ENCODE results near the gene ASNS.
A peak's percentile ranks its signal among the peaks of the same experiment; 100 is the strongest.
"Not testable (repeated sequence)": the region's sequence is repeated elsewhere in the genome, so short reads cannot be mapped to it uniquely, and the experiment has no call there.

Gene ASNS, protein sequence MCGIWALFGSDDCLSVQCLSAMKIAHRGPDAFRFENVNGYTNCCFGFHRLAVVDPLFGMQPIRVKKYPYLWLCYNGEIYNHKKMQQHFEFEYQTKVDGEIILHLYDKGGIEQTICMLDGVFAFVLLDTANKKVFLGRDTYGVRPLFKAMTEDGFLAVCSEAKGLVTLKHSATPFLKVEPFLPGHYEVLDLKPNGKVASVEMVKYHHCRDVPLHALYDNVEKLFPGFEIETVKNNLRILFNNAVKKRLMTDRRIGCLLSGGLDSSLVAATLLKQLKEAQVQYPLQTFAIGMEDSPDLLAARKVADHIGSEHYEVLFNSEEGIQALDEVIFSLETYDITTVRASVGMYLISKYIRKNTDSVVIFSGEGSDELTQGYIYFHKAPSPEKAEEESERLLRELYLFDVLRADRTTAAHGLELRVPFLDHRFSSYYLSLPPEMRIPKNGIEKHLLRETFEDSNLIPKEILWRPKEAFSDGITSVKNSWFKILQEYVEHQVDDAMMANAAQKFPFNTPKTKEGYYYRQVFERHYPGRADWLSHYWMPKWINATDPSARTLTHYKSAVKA

DNA sequence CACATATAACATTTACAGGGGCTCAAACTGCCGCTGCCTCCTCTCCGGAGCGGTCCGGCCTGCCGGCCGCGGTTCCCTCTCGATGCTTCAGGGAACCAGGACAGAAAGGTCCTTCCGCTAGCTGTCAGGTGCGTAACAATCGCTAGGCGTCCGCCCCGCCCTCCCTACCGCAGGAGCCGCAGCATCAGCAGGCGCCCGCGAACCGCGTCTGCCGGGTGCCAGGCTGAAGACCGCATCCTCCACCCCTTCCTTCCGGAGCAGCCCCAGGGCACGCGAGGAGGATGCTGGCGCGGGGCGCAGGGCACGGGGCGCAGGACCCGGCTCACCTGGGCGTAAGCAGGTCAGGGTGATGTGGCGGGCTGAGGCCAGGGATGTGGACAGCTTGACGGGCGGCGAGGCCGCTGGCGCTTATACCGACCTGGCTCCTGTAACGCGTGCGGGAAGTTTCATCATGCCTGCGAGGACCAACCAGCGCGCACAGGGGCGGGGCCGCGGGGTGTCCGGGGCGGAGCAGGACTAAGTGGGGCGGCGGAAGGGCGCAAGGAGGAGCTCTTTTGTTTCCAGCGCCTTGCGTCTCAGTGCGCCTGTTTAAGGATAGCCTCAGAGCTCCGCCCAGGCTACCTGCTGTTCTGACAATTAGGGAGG, at the start of gene ASNS:
Gene ASNS, minus strand, starts transcription at position 384 of the 645 bp plus-strand sequence. CDS start 3,252 bp downstream, outside the sequence.
- H3K4me3 Mint-ChIP-seq: peak within 1 kb of the TSS; percentile 86 to 90 (median 89)
- H3K36me3 Mint-ChIP-seq (ENCODE audit: low read depth): no peaks in the 10 kb centered on the region

DNA sequence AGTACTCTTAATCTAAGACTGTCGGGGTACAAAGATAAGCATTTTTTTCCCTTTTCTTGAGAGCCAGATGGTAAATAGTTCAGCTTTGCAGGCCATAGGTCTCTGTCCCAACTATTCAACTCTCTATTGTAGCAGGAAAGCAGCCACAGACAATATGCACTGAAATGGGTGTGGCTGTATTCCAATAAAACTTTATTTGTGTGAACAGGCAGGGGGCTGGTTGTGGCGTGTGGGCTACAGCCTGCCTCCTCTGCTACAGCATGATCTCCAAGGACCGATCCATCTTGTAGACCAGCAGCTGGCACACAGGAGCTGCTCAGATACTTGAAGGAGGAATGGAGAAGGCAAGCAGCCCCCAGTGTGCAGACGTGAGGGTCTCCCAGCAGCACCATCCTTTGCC, 49.0 kb upstream of the ASNS start:
- H3K9me3 Mint-ChIP-seq; H3K36me3 Mint-ChIP-seq (ENCODE audit: low read depth); H3K27me3 Mint-ChIP-seq (ENCODE audit: low read depth); H3K4me3 Mint-ChIP-seq; H3K27ac Mint-ChIP-seq; H3K4me1 Mint-ChIP-seq: not testable (repeated sequence)

More for the DNA sequence above, at the start of gene ASNS:
- no peaks in the 10 kb centered on the region for H3K9me3 Mint-ChIP-seq
- peak within 1 kb of the TSS in 2 of 3 experiments; percentile 32 to 69 for H3K27ac Mint-ChIP-seq
- TF ChIP-seq, protein P1, sequence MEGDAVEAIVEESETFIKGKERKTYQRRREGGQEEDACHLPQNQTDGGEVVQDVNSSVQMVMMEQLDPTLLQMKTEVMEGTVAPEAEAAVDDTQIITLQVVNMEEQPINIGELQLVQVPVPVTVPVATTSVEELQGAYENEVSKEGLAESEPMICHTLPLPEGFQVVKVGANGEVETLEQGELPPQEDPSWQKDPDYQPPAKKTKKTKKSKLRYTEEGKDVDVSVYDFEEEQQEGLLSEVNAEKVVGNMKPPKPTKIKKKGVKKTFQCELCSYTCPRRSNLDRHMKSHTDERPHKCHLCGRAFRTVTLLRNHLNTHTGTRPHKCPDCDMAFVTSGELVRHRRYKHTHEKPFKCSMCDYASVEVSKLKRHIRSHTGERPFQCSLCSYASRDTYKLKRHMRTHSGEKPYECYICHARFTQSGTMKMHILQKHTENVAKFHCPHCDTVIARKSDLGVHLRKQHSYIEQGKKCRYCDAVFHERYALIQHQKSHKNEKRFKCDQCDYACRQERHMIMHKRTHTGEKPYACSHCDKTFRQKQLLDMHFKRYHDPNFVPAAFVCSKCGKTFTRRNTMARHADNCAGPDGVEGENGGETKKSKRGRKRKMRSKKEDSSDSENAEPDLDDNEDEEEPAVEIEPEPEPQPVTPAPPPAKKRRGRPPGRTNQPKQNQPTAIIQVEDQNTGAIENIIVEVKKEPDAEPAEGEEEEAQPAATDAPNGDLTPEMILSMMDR (IDR thresholded peaks at IDR 0.05; ENCODE audit: unreplicated experiment in 3 of 3): no peak
- peaks cover 4% of the 10 kb centered on the region for H3K27me3 Mint-ChIP-seq (ENCODE audit: low read depth)
- no peaks in the 10 kb centered on the region for H3K4me1 Mint-ChIP-seq

DNA sequence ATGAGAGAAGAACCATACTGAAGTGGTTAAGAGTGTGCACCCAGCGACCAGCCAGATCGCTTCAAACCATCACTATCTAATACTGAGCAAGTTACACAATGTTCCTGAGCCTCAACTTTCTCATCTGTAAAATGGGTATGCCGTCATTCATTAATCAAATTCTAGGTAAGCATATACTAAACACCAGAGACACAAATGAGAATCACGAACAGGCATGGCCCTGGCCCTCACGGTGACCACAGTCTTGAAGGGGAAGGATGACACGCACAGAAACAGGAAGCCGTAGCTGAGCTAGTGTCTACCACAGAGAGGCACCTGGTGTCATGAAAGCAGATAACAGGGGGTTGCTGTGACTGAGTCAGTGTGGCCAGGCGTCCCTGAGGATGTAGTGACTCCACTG, 43.1 kb upstream of the ASNS start:
- H3K36me3 Mint-ChIP-seq (ENCODE audit: low read depth); H3K27me3 Mint-ChIP-seq (ENCODE audit: low read depth); H3K9me3 Mint-ChIP-seq; H3K4me3 Mint-ChIP-seq; H3K27ac Mint-ChIP-seq; H3K4me1 Mint-ChIP-seq: not testable (repeated sequence)

DNA sequence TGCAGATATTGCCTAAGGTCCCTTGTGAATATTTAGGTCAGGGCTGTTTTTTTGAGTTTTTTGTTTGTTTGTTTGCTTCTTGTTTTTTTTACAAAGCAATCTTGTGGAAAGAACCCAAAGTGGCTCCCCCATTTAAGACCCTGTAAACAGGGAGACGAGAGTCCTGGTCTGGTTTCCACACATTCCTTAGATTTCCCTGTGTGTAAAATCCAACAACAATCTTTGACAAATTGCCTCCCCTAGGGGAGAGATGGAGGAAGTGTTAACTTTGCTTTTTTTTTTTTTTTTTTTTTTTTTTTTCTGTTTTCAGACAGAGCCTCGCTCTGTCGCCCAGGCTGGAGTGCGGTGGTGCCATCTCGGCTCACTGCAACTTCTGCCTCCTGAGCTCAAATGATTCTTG, 40.1 kb upstream of the ASNS start:
- not testable (repeated sequence) for H3K27me3 Mint-ChIP-seq (ENCODE audit: low read depth); H3K4me1 Mint-ChIP-seq; H3K36me3 Mint-ChIP-seq (ENCODE audit: low read depth); H3K4me3 Mint-ChIP-seq; H3K27ac Mint-ChIP-seq; H3K9me3 Mint-ChIP-seq

DNA sequence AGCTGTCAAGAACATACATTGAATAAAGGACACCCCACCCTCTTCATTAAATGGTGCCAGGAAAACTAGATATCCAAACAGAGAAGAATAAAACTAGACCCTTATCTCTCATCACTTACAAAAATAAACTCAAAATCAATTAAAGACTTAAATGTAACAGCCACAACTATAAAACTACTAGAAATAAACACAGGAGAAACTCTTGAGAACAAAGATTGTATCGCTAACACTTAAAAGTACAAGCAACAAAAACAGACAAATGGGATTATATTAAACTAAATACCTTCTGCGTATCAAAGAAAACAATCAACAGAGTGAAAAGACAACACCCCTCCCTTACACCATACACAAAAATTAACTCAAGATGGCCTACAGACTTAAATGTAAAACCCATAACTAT, 24.7 kb upstream of the ASNS start:
- not testable (repeated sequence) for H3K4me3 Mint-ChIP-seq; H3K4me1 Mint-ChIP-seq; H3K9me3 Mint-ChIP-seq; H3K36me3 Mint-ChIP-seq (ENCODE audit: low read depth); H3K27ac Mint-ChIP-seq; H3K27me3 Mint-ChIP-seq (ENCODE audit: low read depth)

DNA sequence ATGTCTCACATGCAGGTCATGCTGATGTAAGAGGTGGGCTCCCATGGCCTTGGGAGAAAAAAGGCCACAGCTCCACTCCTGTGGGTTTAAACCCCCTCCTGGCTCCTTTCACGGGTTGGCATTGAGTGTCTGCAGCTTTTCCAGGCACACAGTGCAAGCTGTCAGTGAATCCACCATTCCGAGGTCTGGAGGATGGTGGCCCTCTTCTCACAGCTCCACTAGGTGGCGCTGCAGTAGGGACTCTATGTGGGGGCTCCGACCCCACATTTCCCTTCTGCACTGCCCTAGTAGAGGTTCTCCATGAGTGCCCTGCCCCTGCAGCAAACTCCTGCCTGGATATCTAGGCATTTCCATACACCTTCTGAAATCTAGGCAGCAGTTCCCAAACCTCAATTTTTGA, 19.5 kb upstream of the ASNS start:
- not testable (repeated sequence) for H3K36me3 Mint-ChIP-seq (ENCODE audit: low read depth); H3K27ac Mint-ChIP-seq; H3K27me3 Mint-ChIP-seq (ENCODE audit: low read depth); H3K4me1 Mint-ChIP-seq; H3K4me3 Mint-ChIP-seq
- peaks cover 16% of the 10 kb centered on the region for H3K9me3 Mint-ChIP-seq

DNA sequence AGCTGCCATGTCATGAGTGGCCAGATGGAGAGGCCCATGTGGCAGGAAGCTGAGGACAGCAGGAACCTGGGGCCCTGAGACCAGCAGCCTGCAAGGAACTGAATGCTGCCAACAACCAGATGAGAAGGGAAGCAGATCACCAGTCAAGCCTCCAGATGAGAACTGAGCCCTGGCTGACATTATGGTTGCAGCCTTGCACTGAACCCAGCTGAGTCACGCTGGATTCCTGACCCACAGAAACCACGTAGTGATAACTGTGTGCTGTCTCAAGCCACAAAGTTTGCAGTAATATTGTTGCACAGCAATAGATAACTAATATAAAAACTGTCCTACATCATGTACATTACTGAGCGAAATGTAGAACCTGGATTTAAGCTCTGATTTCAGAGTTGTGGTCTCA, 7.3 kb upstream of the ASNS start:
- H3K4me3 Mint-ChIP-seq; H3K9me3 Mint-ChIP-seq; H3K36me3 Mint-ChIP-seq (ENCODE audit: low read depth); H3K27me3 Mint-ChIP-seq (ENCODE audit: low read depth); H3K4me1 Mint-ChIP-seq; H3K27ac Mint-ChIP-seq: not testable (repeated sequence)

DNA sequence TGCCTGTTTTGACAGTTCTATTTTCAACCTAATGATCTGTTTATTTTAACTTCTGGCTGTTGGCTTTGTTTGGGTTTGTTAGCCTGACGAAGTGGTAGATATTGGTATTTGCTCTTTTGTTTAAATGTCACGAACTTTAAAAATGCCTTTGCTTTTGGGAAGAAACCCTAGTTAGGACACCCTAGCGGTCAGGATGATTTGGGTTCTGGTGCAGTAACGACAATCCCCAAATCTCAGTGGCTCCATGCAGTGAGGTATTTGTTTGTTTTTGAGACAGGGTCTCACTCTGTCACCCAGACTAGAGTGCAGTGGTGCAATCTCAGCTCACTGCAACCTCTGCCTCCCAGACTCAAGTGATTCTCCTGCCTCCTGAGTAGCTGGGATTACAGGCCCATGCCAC, 2.7 kb upstream of the ASNS start:
- H3K27ac Mint-ChIP-seq; H3K9me3 Mint-ChIP-seq; H3K4me1 Mint-ChIP-seq; H3K4me3 Mint-ChIP-seq; H3K27me3 Mint-ChIP-seq (ENCODE audit: low read depth); H3K36me3 Mint-ChIP-seq (ENCODE audit: low read depth): not testable (repeated sequence)

DNA sequence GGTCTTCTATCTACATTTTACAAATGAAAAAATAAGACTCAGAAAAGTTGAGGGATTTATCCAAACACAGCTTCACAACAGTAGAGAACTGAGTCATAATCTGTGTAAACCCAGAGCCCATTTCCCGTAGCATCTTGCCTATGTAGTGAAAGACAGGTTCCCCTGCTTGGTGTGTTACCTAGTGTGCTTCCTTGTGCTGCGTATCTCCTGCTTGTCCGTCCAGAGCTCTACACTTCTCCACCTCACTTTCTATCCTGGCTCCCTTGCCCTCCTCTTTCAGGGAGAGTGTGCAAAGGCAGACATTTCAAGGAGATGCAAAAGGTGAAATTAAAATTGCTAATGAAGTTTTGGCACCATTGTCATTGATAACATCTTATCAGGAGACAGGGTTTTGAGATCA, 1.4 kb upstream of the ASNS start:
- TF ChIP-seq, protein P1 (IDR thresholded peaks at IDR 0.05; ENCODE audit: unreplicated experiment in 3 of 3): no peak
- no peak overlapping the region for H3K27ac Mint-ChIP-seq
- peak overlapping the region; percentile 44 to 74 (median 73) for H3K4me3 Mint-ChIP-seq
- peaks cover 4% of the 10 kb centered on the region for H3K27me3 Mint-ChIP-seq (ENCODE audit: low read depth)
- no peaks in the 10 kb centered on the region for H3K4me1 Mint-ChIP-seq
- no peaks in the 10 kb centered on the region for H3K36me3 Mint-ChIP-seq (ENCODE audit: low read depth)
- H3K9me3 Mint-ChIP-seq: no peaks in the 10 kb centered on the region
